Epidermal melanocyte (primary cell): ENCODE data around the gene KIF16B.
"Not testable (repeated sequence)": the region's sequence is repeated elsewhere in the genome, so short reads cannot be mapped to it uniquely, and the experiment has no call there.

ENCODE experiments used
- DNase-seq: peaks from one replicate; pipeline ENCODE4 v3.0.0; 2011; ENCODE audit warnings: low spot score; ENCODE audit not compliant: insufficient read length

Gene KIF16B

GRCh38 chr20:16526433-16527380 is 46.5 kb downstream of the KIF16B start:
- no peak for DNase-seq

- DNase-seq, result not testable (repeated sequence)
Observed at GRCh38 chr20:16522651-16523050, 50.6 kb downstream of the KIF16B start.

GRCh38 chr20:16520154-16520553 is 53.1 kb downstream of the KIF16B start:
- no peak for DNase-seq

GRCh38 chr20:16519673-16520072 is 53.6 kb downstream of the KIF16B start:
- not testable (repeated sequence) for DNase-seq

GRCh38 chr20:16518784-16519084 is 54.5 kb downstream of the KIF16B start:
- no peak for DNase-seq

GRCh38 chr20:16517946-16518783 is 55.1 kb downstream of the KIF16B start:
- peak; percentile 41 for DNase-seq

- no peak for DNase-seq
Observed at GRCh38 chr20:16516794-16517193, 56.5 kb downstream of the KIF16B start.

GRCh38 chr20:16515046-16515445 is 58.2 kb downstream of the KIF16B start:
- DNase-seq, result no peak

GRCh38 chr20:16514140-16514539 is 59.1 kb downstream of the KIF16B start:
- no peak for DNase-seq

GRCh38 chr20:16505894-16506293 is 67.4 kb downstream of the KIF16B start:
- DNase-seq, result no peak

- no peak for DNase-seq
Observed at GRCh38 chr20:16501301-16501700, 71.9 kb downstream of the KIF16B start.

- DNase-seq, result no peak
Observed at GRCh38 chr20:16500197-16500596, 73.1 kb downstream of the KIF16B start.

GRCh38 chr20:16498526-16499253 is 74.6 kb downstream of the KIF16B start:
- DNase-seq, result no peak

- no peak for DNase-seq
Observed at GRCh38 chr20:16497896-16498295, 75.4 kb downstream of the KIF16B start.

GRCh38 chr20:16493486-16493885 is 79.8 kb downstream of the KIF16B start:
- DNase-seq, result no peak

GRCh38 chr20:16491294-16491905 is 81.8 kb downstream of the KIF16B start:
- no peak for DNase-seq

GRCh38 chr20:16490696-16491095 is 82.6 kb downstream of the KIF16B start:
- DNase-seq, result no peak

- DNase-seq, result no peak
Observed at GRCh38 chr20:16488616-16489015, 84.6 kb downstream of the KIF16B start.

- DNase-seq, result no peak
Observed at GRCh38 chr20:16488086-16488485, 85.2 kb downstream of the KIF16B start.

- DNase-seq, result no peak
Observed at GRCh38 chr20:16486532-16486931, 86.7 kb downstream of the KIF16B start.

- DNase-seq, result no peak
Observed at GRCh38 chr20:16485401-16485800, 87.8 kb downstream of the KIF16B start.
